Endothelial cell of umbilical vein (primary cell): ENCODE measurements around the gene CENPP. TPM values are rescaled to one million over a fixed set of nuclear protein-coding genes. Genes with fewer than 3 reads are reported as not detected.

Experiments used
- BruUV-seq: library from RNA; stranded (reverse); fragments of 400-500 nt; replicated peaks from 2 replicates; lab custom pipeline; 2021; lab: Mats Ljungman, UMichigan
- CTCF ChIA-PET: fragments of 300-600, 350-600 bp; sonication (Branson Sonifier 250); formaldehyde crosslinking; loops from one replicate; lab custom pipeline; 2021; ENCODE audit warnings: antibody characterized with exemption, inconsistent platforms; lab: Charles Lee
- POLR2A ChIA-PET: fragments of 300-600, 350-600 bp; sonication (Branson Sonifier 250); formaldehyde crosslinking; loops from one replicate; lab custom pipeline; 2021; ENCODE audit warnings: antibody characterized with exemption, inconsistent platforms; lab: Charles Lee
- DNase-seq: peaks from one replicate; pipeline ENCODE4 v3.0.0-alpha.2; 2011; ENCODE audit warnings: low read depth, low spot score
- FAIRE-seq: peaks from 2 replicates; lab custom pipeline; 2011; peaks lifted over from hg19 to GRCh38; lab: Jason Lieb, UNC
- H2AFZ ChIP-seq: 2 replicates; pipeline ENCODE4 v1.6.0; 2012; ENCODE audit warnings: low read depth, low read length, control low read depth, inconsistent platforms
- H3K27ac ChIP-seq: 2 replicates; pipeline ENCODE4 v1.5.1; 2011; ENCODE audit warnings: low read depth, mild to moderate bottlenecking, control low read depth, low read length, moderate library complexity; ENCODE audit not compliant: insufficient read depth
- H3K27me3 ChIP-seq, 2 experiments: 2 replicates each; pipeline versions ENCODE4 v1.6.0 to v1.6.1; 2011; ENCODE audit warnings: low read length in 2 of 2, mixed read lengths in 1 of 2; ENCODE audit not compliant: control insufficient read depth in 2 of 2, insufficient read depth in 2 of 2
- H3K36me3 ChIP-seq, 2 experiments: 2 replicates in 1 of 2; 3 replicates in 1 of 2; pipeline ENCODE4 v1.5.1; 2011; ENCODE audit warnings: low read length in 2 of 2, mild to moderate bottlenecking in 1 of 2, moderate library complexity in 1 of 2; ENCODE audit not compliant: control insufficient read depth in 2 of 2, insufficient read depth in 2 of 2; ENCODE audit errors: extremely low read depth in 1 of 2
- H3K4me1 ChIP-seq: 3 replicates; pipeline ENCODE4 v1.5.1; 2011; ENCODE audit warnings: mild to moderate bottlenecking, low read length; ENCODE audit not compliant: control insufficient read depth, insufficient read depth; ENCODE audit errors: extremely low read depth
- H3K4me2 ChIP-seq: 2 replicates; pipeline ENCODE4 v1.6.1; 2011; ENCODE audit warnings: low read length, control low read depth, mixed read lengths; ENCODE audit not compliant: insufficient read depth
- H3K4me3 ChIP-seq, 3 experiments: fragments of 200-600 bp in 1 of 3; sonication (generic), shearing (Covaris generic) in 1 of 3; replicated peaks in 1 of 3; 2 replicates each; pipeline ENCODE4 v1.5.1; 2011 to 2016; ENCODE audit warnings: control low read depth in 3 of 3, low read length in 3 of 3, mild to moderate bottlenecking in 2 of 3, inconsistent platforms in 1 of 3, low read depth in 1 of 3, moderate library complexity in 1 of 3; ENCODE audit not compliant: insufficient read depth in 1 of 3
- H3K79me2 ChIP-seq: 2 replicates; pipeline ENCODE4 v1.6.0; 2012; ENCODE audit warnings: low read length, inconsistent platforms; ENCODE audit not compliant: control insufficient read depth, insufficient read depth
- H3K9ac ChIP-seq: replicated peaks from 2 replicates; pipeline ENCODE3; 2011; ENCODE audit warnings: low read length, control low read depth; ENCODE audit not compliant: insufficient read depth; ENCODE audit errors: extremely low read depth
- H3K9me1 ChIP-seq: replicated peaks from 3 replicates; pipeline ENCODE4 v1.6.0; 2011; ENCODE audit warnings: mild to moderate bottlenecking, low read length; ENCODE audit not compliant: control insufficient read depth, insufficient read depth; ENCODE audit errors: extremely low read depth
- H3K9me3 ChIP-seq: replicated peaks from 2 replicates; pipeline ENCODE4 v1.5.1; 2012; ENCODE audit warnings: low read length, inconsistent platforms; ENCODE audit not compliant: control insufficient read depth, insufficient read depth
- H4K20me1 ChIP-seq: replicated peaks from 2 replicates; pipeline ENCODE3; 2011; ENCODE audit warnings: mild to moderate bottlenecking, low read length; ENCODE audit not compliant: control insufficient read depth, insufficient read depth; ENCODE audit errors: extremely low read depth
- CTCF ChIP-seq, 2 donors: IDR thresholded peaks; 1 replicate in 1 of 2; 2 replicates in 1 of 2; pipeline ENCODE4 v1.5.1; 2011; ENCODE audit warnings: low read length in 2 of 2, mild to moderate bottlenecking in 2 of 2, moderate library complexity in 2 of 2, control low read depth in 1 of 2, inconsistent platforms in 1 of 2, low read depth in 1 of 2; ENCODE audit not compliant: insufficient read depth in 1 of 2; ENCODE audit errors: extremely low read depth in 1 of 2
- EZH2 ChIP-seq: IDR thresholded peaks from 2 replicates; pipeline ENCODE4 v1.6.1; 2012; ENCODE audit warnings: borderline replicate concordance, low read depth, mild to moderate bottlenecking, moderate library complexity, low read length, inconsistent platforms; ENCODE audit not compliant: severe bottlenecking
- FOS ChIP-seq: IDR thresholded peaks from 2 replicates; pipeline ENCODE4 v1.6.1; 2011; ENCODE audit warnings: mild to moderate bottlenecking, low read length, moderate library complexity, borderline replicate concordance; ENCODE audit not compliant: insufficient read depth
- GATA2 ChIP-seq: IDR thresholded peaks from 2 replicates; pipeline ENCODE4 v1.7.0; 2011; ENCODE audit warnings: low read depth, mild to moderate bottlenecking, moderate library complexity, mixed read lengths, low read length; ENCODE audit not compliant: insufficient read length, insufficient read depth
- JUN ChIP-seq: IDR thresholded peaks from 2 replicates; pipeline ENCODE4 v1.6.1; 2011; ENCODE audit warnings: borderline replicate concordance, low read depth; ENCODE audit not compliant: insufficient read length, insufficient read depth
- MAX ChIP-seq: IDR thresholded peaks from 2 replicates; pipeline ENCODE4 v1.6.1; 2011; ENCODE audit not compliant: insufficient read depth, insufficient read length
- MYC ChIP-seq: IDR thresholded peaks from one replicate; pipeline ENCODE4 v1.6.1; 2011; ENCODE audit warnings: mild to moderate bottlenecking, low read depth, low read length
- POLR2A ChIP-seq: IDR thresholded peaks from 2 replicates; pipeline ENCODE4 v1.6.1; 2012; ENCODE audit warnings: low read depth, mild to moderate bottlenecking, control low read depth, low read length
- POLR2AphosphoS5 ChIP-seq: IDR thresholded peaks from 2 replicates; pipeline ENCODE4 v1.6.1; 2012; ENCODE audit warnings: low read depth, mild to moderate bottlenecking, control low read depth, low read length, moderate library complexity; ENCODE audit not compliant: insufficient read depth
- dilution Hi-C: fragments of 300-500 bp; cut with MboI; formaldehyde crosslinking; loops from one replicate; pipeline ENCODE4 v1.15.0; 2019; ENCODE audit warnings: low sequenced_read_pairs; ENCODE audit not compliant: extremely low pct_ligation_motif_present
- intact Hi-C: fragments of 100-400 bp; cut with micrococcal nuclease; formaldehyde crosslinking; loops from one replicate; pipeline ENCODE4 v1.10.0; 2022
- polyA plus RNA-seq, 4 experiments: library from polyadenylated mRNA; depleted of rRNA in 3 of 4; stranded (reverse) in 3 of 4; unstranded in 1 of 4; fragments of >200 nt; gene quantifications; 2 replicates each; pipeline versions ENCODE4 v1.2.1 to v1.2.3, GENCODE V29; 2011 to 2012; ENCODE audit warnings: missing spikeins in 1 of 4
- total RNA-seq: library from RNA; stranded (reverse); gene quantifications from 2 replicates; pipeline ENCODE4 v1.2.3, GENCODE V29; 2021

Gene CENPP
- total and polyA plus RNA-seq, 2 donors (not counting 3 experiments of a cell fraction or from before 2014, with no cell fraction given) = 1.2 to 12.0 TPM

- Histone ChIP-seq H3K9ac (no peak overlapping the region), H3K4me2 (no peak overlapping the region), H3K4me3 (no peak overlapping the region), H3K27me3 (no peaks in the 10 kb centered on the region), H2AFZ (no peak overlapping the region), H3K79me2 (no peaks in the 10 kb centered on the region), H3K27ac (no peak overlapping the region), H3K9me3 (no peaks in the 10 kb centered on the region), H3K36me3 (no peaks in the 10 kb centered on the region), H3K4me1 (no peaks in the 10 kb centered on the region), H3K9me1 (no peaks in the 10 kb centered on the region), H4K20me1 (no peaks in the 10 kb centered on the region)
- CTCF ChIA-PET = no interaction called here
- BruUV-seq = no TSS peak
- no peak for TF ChIP-seq MYC
- TF ChIP-seq FOS = no peak
- no peak for TF ChIP-seq GATA2
- no peak for TF ChIP-seq POLR2AphosphoS5
- TF ChIP-seq JUN = no peak
- TF ChIP-seq POLR2A = no peak
- no peak for TF ChIP-seq EZH2
- TF ChIP-seq MAX = no peak
- TF ChIP-seq CTCF (IDR thresholded peaks at IDR 0.05; ENCODE audit: extremely low read depth in 1 of 2, insufficient read depth in 1 of 2, low read depth in 1 of 2, low read length in 2 of 2) = no peak
- dilution Hi-C loops = no loop called here
- intact Hi-C loops = no loop called here
- FAIRE-seq (no peak), DNase-seq (no peak)
- POLR2A ChIA-PET = no interaction called here
Measured at GRCh38 chr9:92467511-92467910, 141.8 kb downstream of the CENPP start.
